B cell (primary cell): ENCODE data around the gene CTDP1. TPM values are rescaled to one million over a fixed set of nuclear protein-coding genes. Genes with fewer than 3 reads are reported as not detected.

ENCODE experiments used
- ATAC-seq: fragments of 200-7000 bp; cut with Tn5 transposase; one replicate; pipeline ENCODE4 v1.10.0; 2021; ENCODE audit warnings: low read depth, mild to moderate bottlenecking, moderate number of reproducible peaks, moderate library complexity
- CTCF ChIA-PET: fragments of 350-600 bp; sonication (Branson Sonifier 250); formaldehyde crosslinking; loops from one replicate; lab custom pipeline; 2021; ENCODE audit warnings: antibody characterized with exemption, inconsistent platforms; lab: Charles Lee
- POLR2A ChIA-PET: fragments of 350-600 bp; sonication (Branson Sonifier 250); formaldehyde crosslinking; loops from one replicate; lab custom pipeline; 2021; ENCODE audit warnings: antibody characterized with exemption; lab: Charles Lee
- DNase-seq: peaks from one replicate; pipeline ENCODE4 v3.0.0; 2013
- H2AFZ ChIP-seq: 2 replicates; pipeline ENCODE4 v1.6.1; 2012; ENCODE audit warnings: mild to moderate bottlenecking, low read depth, low read length; ENCODE audit not compliant: insufficient read depth, poor library complexity, severe bottlenecking
- H3K27ac ChIP-seq, 2 donors: 1 replicate in 1 of 2; 2 replicates in 1 of 2; pipeline ENCODE4 v1.5.1; 2012 to 2013; ENCODE audit warnings: low read length in 2 of 2, mild to moderate bottlenecking in 2 of 2, moderate library complexity in 1 of 2
- H3K27me3 ChIP-seq, 4 experiments: fragments of 200-600 bp in 1 of 4; sonication (generic) in 1 of 4; replicated peaks in 1 of 4; 1 replicate in 2 of 4; 2 replicates in 2 of 4; pipeline versions ENCODE4 v1.6.1 to v1.7.0; 2013 to 2016; ENCODE audit warnings: low read length in 3 of 4, mild to moderate bottlenecking in 2 of 4, mixed read lengths in 1 of 4, moderate library complexity in 1 of 4; ENCODE audit not compliant: insufficient read depth in 4 of 4, control insufficient read depth in 3 of 4; ENCODE audit errors: control extremely low read depth in 1 of 4
- H3K36me3 ChIP-seq, 2 experiments: replicated peaks in 1 of 2; 1 replicate in 1 of 2; 2 replicates in 1 of 2; pipeline versions ENCODE4 v1.6.1 to v1.7.1; 2013; ENCODE audit warnings: low read length in 1 of 2; ENCODE audit not compliant: insufficient read depth in 2 of 2, control insufficient read depth in 1 of 2; ENCODE audit errors: control extremely low read depth in 1 of 2, extremely low read depth in 1 of 2
- H3K4me1 ChIP-seq, 2 donors: fragments of 200-600 bp in 1 of 2; sonication (generic) in 1 of 2; 1 replicate in 1 of 2; 2 replicates in 1 of 2; pipeline versions ENCODE4 v1.5.1 to v1.6.1; 2013 to 2017; ENCODE audit warnings: low read length in 2 of 2; ENCODE audit not compliant: control insufficient read depth in 2 of 2, insufficient read depth in 2 of 2
- H3K4me2 ChIP-seq: replicated peaks from 2 replicates; pipeline ENCODE3; 2012; ENCODE audit warnings: mild to moderate bottlenecking, low read depth, low read length; ENCODE audit not compliant: poor library complexity, severe bottlenecking
- H3K4me3 ChIP-seq, 5 experiments: fragments of 200-600 bp in 1 of 5; sonication (generic) in 1 of 5; 1 replicate in 3 of 5; 2 replicates in 2 of 5; pipeline versions ENCODE4 v1.5.1 to v1.7.0; 2011 to 2016; ENCODE audit warnings: low read length in 4 of 5, mild to moderate bottlenecking in 4 of 5, low read depth in 2 of 5, control low read depth in 1 of 5, moderate library complexity in 1 of 5; ENCODE audit not compliant: insufficient read depth in 1 of 5; ENCODE audit errors: control extremely low read depth in 1 of 5, extremely low read depth in 1 of 5
- H3K79me2 ChIP-seq: fragments of 200-600 bp; sonication (generic); one replicate; pipeline ENCODE4 v1.6.0; 2016; ENCODE audit warnings: low read length; ENCODE audit not compliant: control insufficient read depth, insufficient read depth
- H3K9ac ChIP-seq: fragments of 200-600 bp; sonication (generic); 2 replicates; pipeline ENCODE4 v1.6.1; 2017; ENCODE audit warnings: mild to moderate bottlenecking, low read length, moderate library complexity
- H3K9me3 ChIP-seq, 3 donors: one replicate each; pipeline versions ENCODE4 v1.6.1 to v1.7.1; 2013; ENCODE audit warnings: low read length in 2 of 3; ENCODE audit not compliant: control insufficient read depth in 2 of 3, insufficient read depth in 1 of 3; ENCODE audit errors: control extremely low read depth in 1 of 3
- H4K20me1 ChIP-seq: 2 replicates; pipeline ENCODE4 v1.6.0; 2012; ENCODE audit warnings: mild to moderate bottlenecking, low read length; ENCODE audit not compliant: insufficient read depth, control insufficient read depth, poor library complexity, severe bottlenecking
- H3K27ac Mint-ChIP-seq: one replicate; pipeline ENCODE4 v1.8.0; 2021; ENCODE audit warnings: mixed read lengths
- H3K27me3 Mint-ChIP-seq: one replicate; pipeline ENCODE4 v1.8.0; 2021; ENCODE audit warnings: mixed read lengths
- H3K4me1 Mint-ChIP-seq: one replicate; pipeline ENCODE4 v1.8.0; 2021; ENCODE audit warnings: mixed read lengths
- H3K4me3 Mint-ChIP-seq: one replicate; pipeline ENCODE4 v1.8.0; 2021; ENCODE audit warnings: mixed read lengths
- H3K9me3 Mint-ChIP-seq: one replicate; pipeline ENCODE4 v1.8.0; 2022; ENCODE audit warnings: mixed read lengths; ENCODE audit not compliant: insufficient read depth
- EZH2 ChIP-seq: IDR thresholded peaks from 2 replicates; pipeline ENCODE4 v1.6.1; 2012; ENCODE audit warnings: borderline replicate concordance, low read depth, mild to moderate bottlenecking, moderate library complexity, low read length; ENCODE audit not compliant: insufficient read depth, poor library complexity, severe bottlenecking
- WGBS: methylation state at CpG from one replicate; pipeline ENCODE4 v1.1.5; 2013; ENCODE audit warnings: missing lambda C conversion rate; ENCODE audit not compliant: insufficient coverage; 5-methylcytosine and 5-hydroxymethylcytosine counted together
- intact Hi-C: fragments of 100-400 bp; cut with micrococcal nuclease; formaldehyde crosslinking; loops from one replicate; pipeline ENCODE4 v1.10.0; 2022
- polyA plus RNA-seq: library from polyadenylated mRNA; depleted of rRNA; stranded (reverse); fragments of >200 nt; gene quantifications from 2 replicates; pipeline ENCODE4 v1.2.3, GENCODE V29; 2012
- total RNA-seq, 2 donors: library from RNA; stranded (reverse); fragments of 120-200 nt in 1 of 2; gene quantifications; 1 replicate in 1 of 2; 2 replicates in 1 of 2; pipeline versions ENCODE4 v1.2.3 to v1.2.4, GENCODE V29; 2013 to 2022
- TF ChIP-seq, protein P1 (sequence below): fragments of 200-600 bp; IDR thresholded peaks from one replicate; pipeline ENCODE4 v1.8.0; 2022; ENCODE audit warnings: antibody characterized with exemption, mild to moderate bottlenecking

CTDP1 gene
- total and polyA plus RNA-seq, 2 donors (not counting 1 experiment from before 2014, with no cell fraction given), result 14.3 to 33.3 TPM

DNA sequence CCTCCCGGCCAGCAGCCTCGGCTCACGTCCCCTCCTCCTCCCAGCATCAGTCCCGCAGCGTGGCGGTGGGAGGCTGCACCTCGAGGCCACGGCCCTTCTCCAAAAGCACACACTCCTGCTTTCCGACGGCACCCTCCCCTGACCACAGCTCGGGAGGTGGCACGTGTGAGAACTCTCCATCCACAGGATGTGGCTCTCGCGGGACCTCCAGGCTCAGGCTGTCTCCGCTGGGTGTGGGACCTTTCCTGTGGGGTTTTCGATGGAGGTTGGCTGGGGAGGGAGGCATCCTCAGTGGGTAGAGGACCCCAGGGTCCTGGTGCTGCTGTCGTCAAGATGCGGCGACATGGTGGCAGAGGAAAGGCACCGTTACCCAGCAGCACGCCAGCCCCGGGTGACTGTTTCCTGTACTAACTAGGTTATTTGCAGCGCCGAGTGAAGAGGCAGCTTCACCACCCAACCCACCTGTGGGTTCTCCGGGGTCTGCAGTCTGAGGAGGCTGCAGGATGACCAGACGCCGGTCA, 75.3 kb downstream of the CTDP1 start:
- Histone ChIP-seq H4K20me1 (no peaks in the 10 kb centered on the region), H3K9me3 (peaks cover 0 to 2% (median 0%) of the 10 kb centered on the region in 3 donors), H2AFZ (no peak overlapping the region), H3K27me3 (no peaks in the 10 kb centered on the region), H3K9ac (no peak overlapping the region), H3K4me2 (no peak overlapping the region), H3K79me2 (no peaks in the 10 kb centered on the region), H3K4me1 (no peaks in the 10 kb centered on the region), H3K4me3 (no peak overlapping the region), H3K27ac (no peak overlapping the region), H3K36me3 (peaks cover 0 to 29% of the 10 kb centered on the region in 2 experiments)
- Mint-ChIP-seq H3K27me3 (no peaks in the 10 kb centered on the region), H3K4me1 (no peaks in the 10 kb centered on the region), H3K4me3 (no peak overlapping the region), H3K9me3 (peaks cover 13% of the 10 kb centered on the region), H3K27ac (no peak overlapping the region)
- TF ChIP-seq, protein P1, sequence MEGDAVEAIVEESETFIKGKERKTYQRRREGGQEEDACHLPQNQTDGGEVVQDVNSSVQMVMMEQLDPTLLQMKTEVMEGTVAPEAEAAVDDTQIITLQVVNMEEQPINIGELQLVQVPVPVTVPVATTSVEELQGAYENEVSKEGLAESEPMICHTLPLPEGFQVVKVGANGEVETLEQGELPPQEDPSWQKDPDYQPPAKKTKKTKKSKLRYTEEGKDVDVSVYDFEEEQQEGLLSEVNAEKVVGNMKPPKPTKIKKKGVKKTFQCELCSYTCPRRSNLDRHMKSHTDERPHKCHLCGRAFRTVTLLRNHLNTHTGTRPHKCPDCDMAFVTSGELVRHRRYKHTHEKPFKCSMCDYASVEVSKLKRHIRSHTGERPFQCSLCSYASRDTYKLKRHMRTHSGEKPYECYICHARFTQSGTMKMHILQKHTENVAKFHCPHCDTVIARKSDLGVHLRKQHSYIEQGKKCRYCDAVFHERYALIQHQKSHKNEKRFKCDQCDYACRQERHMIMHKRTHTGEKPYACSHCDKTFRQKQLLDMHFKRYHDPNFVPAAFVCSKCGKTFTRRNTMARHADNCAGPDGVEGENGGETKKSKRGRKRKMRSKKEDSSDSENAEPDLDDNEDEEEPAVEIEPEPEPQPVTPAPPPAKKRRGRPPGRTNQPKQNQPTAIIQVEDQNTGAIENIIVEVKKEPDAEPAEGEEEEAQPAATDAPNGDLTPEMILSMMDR, result no peak
- no peak for TF ChIP-seq EZH2
- no peak for ATAC-seq
- no peak for DNase-seq
- intact Hi-C loops, result no loop called here
- WGBS, result 94% methylated on average over 23 of the region's 27 CpGs
- CTCF ChIA-PET, result no interaction called here
- POLR2A ChIA-PET, result no interaction called here

DNA sequence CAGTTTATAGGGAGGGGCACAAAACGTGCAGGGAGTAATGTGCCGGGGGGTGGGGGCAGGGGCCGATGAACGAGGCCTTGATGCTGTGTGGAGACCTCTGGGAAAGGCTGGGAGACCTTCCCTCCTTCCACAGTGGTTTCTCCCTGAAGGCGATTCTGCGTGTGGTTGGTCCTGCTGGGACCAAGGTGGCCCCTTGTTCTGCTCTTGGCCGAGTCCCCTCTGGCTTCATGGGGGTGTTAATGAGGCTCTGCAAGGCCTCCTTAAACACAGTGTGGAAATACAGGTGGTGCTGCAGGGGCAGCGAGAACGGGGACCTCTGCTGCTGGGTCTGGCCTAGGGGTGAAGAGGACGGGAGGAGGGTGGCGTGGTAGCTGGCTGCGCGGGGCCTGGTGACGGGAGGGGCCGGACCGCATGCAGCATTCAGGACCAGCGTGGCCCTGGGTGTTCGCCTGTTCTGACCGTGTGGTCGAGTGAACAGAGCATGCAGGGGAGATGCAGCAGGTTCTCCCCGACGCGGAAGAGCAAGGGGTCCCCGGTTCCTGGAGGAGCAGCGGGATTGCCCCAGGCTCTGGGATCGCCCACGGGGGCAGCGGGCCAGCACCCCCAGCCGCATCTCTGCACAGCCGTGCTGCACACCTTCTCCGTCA, 76.0 kb downstream of the CTDP1 start:
- Histone ChIP-seq H3K9me3 (peaks cover 0 to 2% (median 0%) of the 10 kb centered on the region in 3 donors), H3K4me2 (no peak overlapping the region), H3K36me3 (peaks cover 1 to 28% of the 10 kb centered on the region in 2 experiments), H3K9ac (no peak overlapping the region), H3K79me2 (no peaks in the 10 kb centered on the region), H3K4me3 (no peak overlapping the region), H2AFZ (no peak overlapping the region), H3K4me1 (no peaks in the 10 kb centered on the region), H4K20me1 (no peaks in the 10 kb centered on the region), H3K27me3 (no peaks in the 10 kb centered on the region), H3K27ac (no peak overlapping the region)
- H3K27me3 Mint-ChIP-seq, result no peaks in the 10 kb centered on the region
- ATAC-seq (no peak), DNase-seq (no peak)
- ChIA-PET CTCF (no interaction called here), POLR2A (no interaction called here)
- TF ChIP-seq, protein P1, result no peak
- no peak for TF ChIP-seq EZH2
- intact Hi-C loops, result no loop called here
- H3K9me3 Mint-ChIP-seq, result peaks cover 13% of the 10 kb centered on the region
- no peak overlapping the region for H3K4me3 Mint-ChIP-seq
- 97% methylated on average over 27 of the region's 31 CpGs for WGBS
- no peaks in the 10 kb centered on the region for H3K4me1 Mint-ChIP-seq
- no peak overlapping the region for H3K27ac Mint-ChIP-seq
